Measurements from ENCODE around the gene DOCK2.

GRCh38 chr5:170008376-170008775 lies 371.3 kb downstream of the DOCK2 start:
- no peak for TF ChIP-seq EZH2phosphoT487 (IDR thresholded peaks at IDR 0.05; ENCODE audit: borderline replicate concordance, low read length)
- TF ChIP-seq EZH2 (IDR thresholded peaks at IDR 0.05; ENCODE audit: low read length, unreplicated experiment), result no peak
- no peak for TF ChIP-seq CTCF (conservative IDR thresholded peaks at IDR 0.05; ENCODE audit: low read depth, low read length)

All from PC-3 (cell line).